Neutrophil (primary cell): ENCODE results near the gene PPP3R1.

Source experiments
- H3K27ac ChIP-seq: fragments of 200-600 bp; sonication (generic); 2 replicates; pipeline ENCODE4 v1.5.1; 2016; ENCODE audit warnings: mild to moderate bottlenecking, moderate library complexity
- H3K27me3 ChIP-seq: fragments of 200-600 bp; sonication (generic); 2 replicates; pipeline ENCODE4 v1.6.0; 2016; ENCODE audit warnings: mild to moderate bottlenecking
- H3K36me3 ChIP-seq: fragments of 200-600 bp; sonication (generic); 2 replicates; pipeline ENCODE4 v1.5.1; 2017
- H3K4me1 ChIP-seq, 2 experiments: fragments of 200-600 bp in 1 of 2; sonication (generic) in 1 of 2; 1 replicate in 1 of 2; 2 replicates in 1 of 2; pipeline versions ENCODE4 v1.5.1 to v1.6.1; 2013 to 2016; ENCODE audit warnings: low read depth in 1 of 2, low read length in 1 of 2, mild to moderate bottlenecking in 1 of 2, moderate library complexity in 1 of 2; ENCODE audit not compliant: control insufficient read depth in 1 of 2, insufficient read depth in 1 of 2
- H3K4me3 ChIP-seq, 2 experiments: fragments of 200-600 bp in 1 of 2; sonication (generic) in 1 of 2; 1 replicate in 1 of 2; 2 replicates in 1 of 2; pipeline ENCODE4 v1.5.1; 2013 to 2016; ENCODE audit warnings: low read depth in 1 of 2, low read length in 1 of 2, mild to moderate bottlenecking in 1 of 2, moderate library complexity in 1 of 2
- H3K9me3 ChIP-seq: fragments of 200-600 bp; sonication (generic); 2 replicates; pipeline ENCODE4 v1.5.1; 2016
- CTCF ChIP-seq: fragments of 200-600 bp; sonication (generic); IDR thresholded peaks from 2 replicates; pipeline ENCODE4 v1.5.1; 2016; ENCODE audit warnings: antibody characterized with exemption

The PPP3R1 gene

GRCh38 chr2:68293024-68293423 is 40.7 kb upstream of the PPP3R1 start:
- Histone ChIP-seq H3K36me3 (no peaks in the 10 kb centered on the region), H3K9me3 (no peaks in the 10 kb centered on the region), H3K4me3 (no peak overlapping the region), H3K4me1 (peaks cover 0 to 2% of the 10 kb centered on the region in 2 experiments), H3K27me3 (no peaks in the 10 kb centered on the region), H3K27ac (no peak overlapping the region)
- TF ChIP-seq CTCF: no peak

DNA sequence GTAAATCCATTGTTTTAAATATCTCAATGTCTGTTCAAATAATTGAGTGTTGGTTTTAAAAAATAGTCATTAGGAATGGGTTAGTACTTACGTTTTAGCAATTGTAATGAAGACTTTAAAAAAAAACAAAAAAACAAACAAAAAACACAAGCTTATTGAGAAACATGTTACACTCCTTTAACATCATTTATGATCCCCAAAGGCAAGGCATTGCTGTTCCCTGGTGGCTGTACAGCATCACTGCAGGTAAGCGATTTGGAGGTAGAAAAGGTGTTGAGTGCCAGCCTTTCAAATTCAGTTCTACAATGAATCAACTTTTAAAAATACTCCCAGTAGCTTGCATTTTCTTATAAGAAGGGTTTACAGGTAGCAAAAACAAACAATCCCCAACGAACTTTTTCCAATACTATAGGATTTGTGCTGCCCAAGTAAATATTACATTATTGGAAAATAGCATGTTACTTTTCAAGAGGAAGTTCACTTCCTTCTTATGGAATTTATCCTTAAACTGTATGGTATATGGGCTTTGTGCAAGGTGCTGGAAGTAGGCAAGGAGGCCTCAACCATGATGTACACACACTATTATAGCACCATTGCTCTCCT is 39.9 kb upstream of the PPP3R1 start:
- Histone ChIP-seq H3K27me3 (no peaks in the 10 kb centered on the region), H3K27ac (no peak overlapping the region), H3K4me1 (peaks cover 0 to 2% of the 10 kb centered on the region in 2 experiments), H3K4me3 (no peak overlapping the region), H3K9me3 (no peaks in the 10 kb centered on the region), H3K36me3 (no peaks in the 10 kb centered on the region)
- peak; percentile 52 for TF ChIP-seq CTCF

GRCh38 chr2:68291314-68291713 is 39.0 kb upstream of the PPP3R1 start:
- Histone ChIP-seq H3K27me3 (no peaks in the 10 kb centered on the region), H3K36me3 (no peaks in the 10 kb centered on the region), H3K4me1 (peaks cover 0 to 2% of the 10 kb centered on the region in 2 experiments), H3K4me3 (no peak overlapping the region), H3K9me3 (no peaks in the 10 kb centered on the region), H3K27ac (no peak overlapping the region)
- no peak for TF ChIP-seq CTCF

- Histone ChIP-seq H3K27me3 (no peaks in the 10 kb centered on the region), H3K27ac (no peak overlapping the region), H3K4me1 (peaks cover 0 to 2% of the 10 kb centered on the region in 2 experiments), H3K4me3 (no peak overlapping the region), H3K9me3 (no peaks in the 10 kb centered on the region), H3K36me3 (no peaks in the 10 kb centered on the region)
- TF ChIP-seq CTCF: no peak
Observed at GRCh38 chr2:68290901-68291300, 38.6 kb upstream of the PPP3R1 start.

DNA sequence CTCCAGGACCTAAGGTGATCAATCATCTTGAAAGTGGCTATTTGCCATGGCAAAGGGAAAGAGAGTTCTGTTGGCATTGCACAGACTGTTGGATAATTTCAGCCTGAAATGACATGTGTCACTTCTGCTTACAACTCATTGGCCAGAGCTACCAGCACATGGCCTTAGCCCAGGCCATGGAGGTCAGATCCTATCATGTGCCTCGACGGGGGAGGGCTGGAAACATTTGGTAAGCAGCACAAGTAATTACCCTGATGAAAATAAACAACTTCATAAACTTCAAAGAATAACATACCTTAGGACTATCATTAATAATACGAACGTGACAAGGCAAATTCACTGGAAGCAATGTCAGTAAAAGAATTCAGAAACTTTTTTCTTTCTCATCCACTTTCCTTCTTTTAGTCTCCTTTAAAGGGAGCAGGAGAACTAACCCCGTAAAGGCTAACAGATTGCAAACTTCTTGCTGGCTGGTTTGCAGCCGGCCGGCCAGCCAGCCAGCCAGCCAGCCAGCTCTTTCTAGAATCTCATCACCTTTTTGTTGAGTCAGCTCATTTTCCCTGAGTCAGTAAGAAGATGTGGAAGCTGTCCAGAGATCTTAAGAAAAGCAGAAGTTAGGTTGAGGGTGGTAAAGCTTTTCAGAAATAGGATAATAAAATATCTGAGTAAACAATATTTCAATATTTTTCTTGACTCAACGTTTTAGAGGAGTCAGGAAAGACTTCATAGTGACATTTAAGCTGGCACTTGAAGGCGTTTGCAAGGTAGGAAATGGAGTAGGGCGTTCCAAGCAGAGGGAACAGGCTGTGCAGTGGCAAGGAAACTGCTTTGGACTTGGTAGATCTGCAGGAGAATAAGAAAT is 35.5 kb upstream of the PPP3R1 start:
- Histone ChIP-seq H3K9me3 (no peaks in the 10 kb centered on the region), H3K27me3 (no peaks in the 10 kb centered on the region), H3K27ac (peak overlapping the region; percentile 9), H3K36me3 (no peaks in the 10 kb centered on the region), H3K4me1 (peaks cover 0 to 2% of the 10 kb centered on the region in 2 experiments), H3K4me3 (no peak overlapping the region)
- TF ChIP-seq CTCF: no peak
